BLaER1 treated with 17β-estradiol and CSF1 and Interleukin-3, amounts not matched to agents 10 nM and 100 nM (cell line): Measurements from ENCODE around the gene RAMP1.

Experiments
- H3K27ac ChIP-seq, 11 experiments: shearing (Covaris generic); formaldehyde crosslinking; 2 replicates each; pipeline ENCODE4 v1.8.1; 2022
- H3K27me3 ChIP-seq, 11 experiments: shearing (Covaris generic); formaldehyde crosslinking; 2 replicates each; pipeline ENCODE4 v1.8.1; 2022
- H3K36me3 ChIP-seq, 11 experiments: shearing (Covaris generic); formaldehyde crosslinking; 2 replicates each; pipeline ENCODE4 v1.8.1; 2022
- H3K4me1 ChIP-seq, 10 experiments: shearing (Covaris generic); formaldehyde crosslinking; 2 replicates each; pipeline ENCODE4 v1.8.1; 2022
- H3K4me2 ChIP-seq, 11 experiments: shearing (Covaris generic); formaldehyde crosslinking; 2 replicates each; pipeline ENCODE4 v1.8.1; 2022
- H3K4me3 ChIP-seq, 10 experiments: shearing (Covaris generic); formaldehyde crosslinking; 2 replicates each; pipeline ENCODE4 v1.8.1; 2022
- H3K9ac ChIP-seq, 11 experiments: shearing (Covaris generic); formaldehyde crosslinking; 2 replicates each; pipeline ENCODE4 v1.8.1; 2022
- H3K9me3 ChIP-seq, 11 experiments: shearing (Covaris generic); formaldehyde crosslinking; replicated peaks in 1 of 11; 2 replicates each; pipeline ENCODE4 v1.8.1; 2022
- H4K20me1 ChIP-seq, 11 experiments: shearing (Covaris generic); formaldehyde crosslinking; 2 replicates each; pipeline ENCODE4 v1.8.1; 2022
- Cebpa-rat ChIP-seq, 11 experiments: shearing (Covaris generic); IDR thresholded peaks; 2 replicates each; pipeline ENCODE4 v1.8.1; 2022

Gene RAMP1

GRCh38 chr2:237913193-237913917 is 53.9 kb downstream of the RAMP1 start:
- Histone ChIP-seq H3K9me3 (peaks cover 0 to 32% (median 12%) of the 10 kb centered on the region in 11 experiments; a peak in 15 of 22 replicates), H3K4me2 (peak overlapping the region in 5 of 11 experiments; percentile 28 to 57 (median 36); a peak in 8 of 22 replicates), H3K27me3 (no peaks in the 10 kb centered on the region), H3K36me3 (no peaks in the 10 kb centered on the region), H3K9ac (no peak overlapping the region), H4K20me1 (no peaks in the 10 kb centered on the region), H3K4me1 (peaks cover 0 to 29% (median 10%) of the 10 kb centered on the region in 10 experiments; a peak in 12 of 20 replicates), H3K27ac (no peak overlapping the region), H3K4me3 (no peak overlapping the region)
- TF ChIP-seq Cebpa-rat (IDR thresholded peaks at IDR 0.05): no peak

- no peak for TF ChIP-seq Cebpa-rat (IDR thresholded peaks at IDR 0.05)
- no peak overlapping the region for H3K27ac ChIP-seq
- no peak overlapping the region for H3K4me3 ChIP-seq
- H3K27me3 ChIP-seq: no peaks in the 10 kb centered on the region
- H3K9me3 ChIP-seq: peaks cover 0 to 11% (median 6%) of the 10 kb centered on the region in 11 experiments; a peak in 13 of 22 replicates
- H3K36me3 ChIP-seq: no peaks in the 10 kb centered on the region
- no peaks in the 10 kb centered on the region for H4K20me1 ChIP-seq
- peaks cover 9 to 34% (median 21%) of the 10 kb centered on the region in 10 experiments for H3K4me1 ChIP-seq
- no peak overlapping the region for H3K9ac ChIP-seq
- H3K4me2 ChIP-seq: peak overlapping the region in 6 of 11 experiments; percentile 10 to 51 (median 46); a peak in 9 of 22 replicates
Measured at GRCh38 chr2:237915576-237915975, 56.2 kb downstream of the RAMP1 start.

GRCh38 chr2:237916296-237916695 is 56.9 kb downstream of the RAMP1 start:
- Histone ChIP-seq H3K4me1 (peaks cover 9 to 38% (median 21%) of the 10 kb centered on the region in 10 experiments), H3K27ac (no peak overlapping the region), H3K36me3 (no peaks in the 10 kb centered on the region), H4K20me1 (no peaks in the 10 kb centered on the region), H3K4me3 (no peak overlapping the region), H3K9me3 (peaks cover 0 to 3% (median 0%) of the 10 kb centered on the region in 11 experiments; a peak in 6 of 22 replicates), H3K4me2 (peak overlapping the region in 3 of 11 experiments; percentile 45 to 51 (median 48); a peak in 4 of 22 replicates), H3K9ac (no peak overlapping the region), H3K27me3 (no peaks in the 10 kb centered on the region)
- TF ChIP-seq Cebpa-rat (IDR thresholded peaks at IDR 0.05): no peak

GRCh38 chr2:237917696-237918374 is 58.4 kb downstream of the RAMP1 start:
- no peaks in the 10 kb centered on the region for H3K36me3 ChIP-seq
- no peaks in the 10 kb centered on the region for H4K20me1 ChIP-seq
- no peaks in the 10 kb centered on the region for H3K27me3 ChIP-seq
- no peak overlapping the region for H3K27ac ChIP-seq
- no peak overlapping the region for H3K4me2 ChIP-seq
- H3K9me3 ChIP-seq: no peaks in the 10 kb centered on the region
- H3K9ac ChIP-seq: no peak overlapping the region
- H3K4me3 ChIP-seq: no peak overlapping the region
- peaks cover 14 to 43% (median 21%) of the 10 kb centered on the region in 10 experiments for H3K4me1 ChIP-seq
- TF ChIP-seq Cebpa-rat (IDR thresholded peaks at IDR 0.05): no peak

- Histone ChIP-seq H3K9me3 (no peaks in the 10 kb centered on the region), H3K4me1 (peaks cover 22 to 53% (median 28%) of the 10 kb centered on the region in 10 experiments), H3K27me3 (no peaks in the 10 kb centered on the region), H3K36me3 (no peaks in the 10 kb centered on the region), H3K9ac (0 out of 22 replicates have a peak overlapping the region, but pooled peaks of 1 of the 11 experiments have one; percentile 4), H3K4me3 (no peak overlapping the region), H3K27ac (no peak overlapping the region), H3K4me2 (peak overlapping the region; percentile 34 to 69 (median 56)), H4K20me1 (no peaks in the 10 kb centered on the region; a peak in 1 of 22 replicates)
- no peak for TF ChIP-seq Cebpa-rat (IDR thresholded peaks at IDR 0.05)
Measured at GRCh38 chr2:237919593-237919992, 60.2 kb downstream of the RAMP1 start.

- Histone ChIP-seq H3K4me2 (no peak overlapping the region), H3K9ac (no peak overlapping the region), H3K27ac (no peak overlapping the region), H4K20me1 (no peaks in the 10 kb centered on the region; a peak in 1 of 22 replicates), H3K4me3 (no peak overlapping the region), H3K9me3 (no peaks in the 10 kb centered on the region), H3K36me3 (no peaks in the 10 kb centered on the region), H3K4me1 (peaks cover 22 to 49% (median 25%) of the 10 kb centered on the region in 10 experiments), H3K27me3 (no peaks in the 10 kb centered on the region)
- TF ChIP-seq Cebpa-rat (IDR thresholded peaks at IDR 0.05): no peak
Measured at GRCh38 chr2:237920673-237921072, 61.2 kb downstream of the RAMP1 start.

- no peaks in the 10 kb centered on the region; a peak in 1 of 22 replicates for H4K20me1 ChIP-seq
- H3K4me2 ChIP-seq: no peak overlapping the region
- no peaks in the 10 kb centered on the region for H3K9me3 ChIP-seq
- TF ChIP-seq Cebpa-rat (IDR thresholded peaks at IDR 0.05): no peak
- H3K36me3 ChIP-seq: no peaks in the 10 kb centered on the region
- no peak overlapping the region for H3K27ac ChIP-seq
- no peaks in the 10 kb centered on the region for H3K27me3 ChIP-seq
- H3K4me1 ChIP-seq: peaks cover 22 to 51% (median 23%) of the 10 kb centered on the region in 10 experiments
- no peak overlapping the region for H3K4me3 ChIP-seq
- no peak overlapping the region for H3K9ac ChIP-seq
Measured at GRCh38 chr2:237921967-237922492, 62.6 kb downstream of the RAMP1 start.

- Histone ChIP-seq H3K9me3 (peaks cover 2 to 7% (median 4%) of the 10 kb centered on the region in 11 experiments; a peak in 18 of 22 replicates), H3K4me3 (peak overlapping the region in 5 of 10 experiments; percentile 34 to 56 (median 45); a peak in 6 of 20 replicates), H4K20me1 (no peaks in the 10 kb centered on the region; a peak in 1 of 22 replicates), H3K27ac (peak overlapping the region in 4 of 11 experiments; percentile 28 to 64 (median 34); a peak in 5 of 22 replicates), H3K4me2 (peak overlapping the region; percentile 63 to 92 (median 77)), H3K36me3 (no peaks in the 10 kb centered on the region), H3K9ac (peak overlapping the region in 9 of 11 experiments; percentile 18 to 70 (median 46); a peak in 12 of 22 replicates), H3K4me1 (peaks cover 22 to 51% (median 23%) of the 10 kb centered on the region in 10 experiments), H3K27me3 (no peaks in the 10 kb centered on the region)
- no peak for TF ChIP-seq Cebpa-rat (IDR thresholded peaks at IDR 0.05)
Measured at GRCh38 chr2:237922641-237923361, 63.4 kb downstream of the RAMP1 start.
